C4-2B (cell line): ENCODE data around the gene FNDC10.

Experiments used
- CTCF ChIP-seq: fragments of 450-650 bp; conservative IDR thresholded peaks from 2 replicates; pipeline ENCODE4 v1.5.1; 2017; ENCODE audit warnings: mild to moderate bottlenecking
- ZFX ChIP-seq: fragments of 450-650 bp; IDR thresholded peaks from 2 replicates; pipeline ENCODE4 v1.6.1; 2017

GRCh38 chr1:1582585-1583346 lies 17.2 kb downstream of the FNDC10 start:
- TF ChIP-seq CTCF (no peak), ZFX (no peak)
